ENCODE measurements around the gene ANKRD11.
A peak's percentile ranks its signal among the peaks of the same experiment; 100 is the strongest.

Gene ANKRD11

DNA sequence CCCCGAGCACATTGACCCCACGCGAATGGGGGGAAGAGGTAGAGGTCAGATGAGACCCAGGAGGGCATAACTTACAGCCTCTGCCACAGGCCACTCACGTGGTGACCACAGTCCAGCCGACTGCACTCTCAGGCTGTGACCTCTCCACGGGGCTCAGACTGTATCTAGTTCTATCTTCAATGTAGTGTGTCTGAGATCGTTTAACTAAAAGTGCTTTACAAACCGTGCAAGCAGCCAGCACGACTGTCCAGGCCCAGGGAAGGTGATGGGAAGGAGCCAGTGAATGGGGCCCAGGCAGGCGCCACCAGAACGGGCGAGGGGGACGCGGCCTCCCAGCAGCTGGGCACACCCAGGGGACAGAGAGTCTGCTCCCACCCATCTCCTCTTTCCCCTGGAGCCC is 108.6 kb downstream of the ANKRD11 start:
- no peak for DNase-seq (ENCODE audit: low spot score)

DNA sequence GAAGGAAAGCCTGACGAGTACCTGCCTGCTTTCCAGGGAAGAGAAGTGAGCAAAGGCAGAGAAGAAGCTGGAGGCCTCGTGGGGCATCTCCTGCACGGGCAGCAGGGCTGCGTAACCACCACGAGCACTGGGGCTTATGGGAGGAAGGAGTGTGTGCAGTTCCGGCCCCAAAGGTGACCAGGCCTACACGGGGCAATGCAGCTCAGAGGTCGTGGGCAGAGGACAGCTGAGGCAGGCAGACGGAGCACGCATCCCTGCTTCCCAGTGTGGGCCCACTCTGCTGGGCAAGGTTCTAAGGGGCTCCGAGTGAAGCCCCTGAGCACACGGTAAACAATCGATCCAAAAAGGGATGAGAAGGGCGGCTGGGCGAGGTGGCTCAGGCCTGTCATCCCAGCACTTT is 109.7 kb downstream of the ANKRD11 start:
- no peak for DNase-seq (ENCODE audit: low spot score)

DNA sequence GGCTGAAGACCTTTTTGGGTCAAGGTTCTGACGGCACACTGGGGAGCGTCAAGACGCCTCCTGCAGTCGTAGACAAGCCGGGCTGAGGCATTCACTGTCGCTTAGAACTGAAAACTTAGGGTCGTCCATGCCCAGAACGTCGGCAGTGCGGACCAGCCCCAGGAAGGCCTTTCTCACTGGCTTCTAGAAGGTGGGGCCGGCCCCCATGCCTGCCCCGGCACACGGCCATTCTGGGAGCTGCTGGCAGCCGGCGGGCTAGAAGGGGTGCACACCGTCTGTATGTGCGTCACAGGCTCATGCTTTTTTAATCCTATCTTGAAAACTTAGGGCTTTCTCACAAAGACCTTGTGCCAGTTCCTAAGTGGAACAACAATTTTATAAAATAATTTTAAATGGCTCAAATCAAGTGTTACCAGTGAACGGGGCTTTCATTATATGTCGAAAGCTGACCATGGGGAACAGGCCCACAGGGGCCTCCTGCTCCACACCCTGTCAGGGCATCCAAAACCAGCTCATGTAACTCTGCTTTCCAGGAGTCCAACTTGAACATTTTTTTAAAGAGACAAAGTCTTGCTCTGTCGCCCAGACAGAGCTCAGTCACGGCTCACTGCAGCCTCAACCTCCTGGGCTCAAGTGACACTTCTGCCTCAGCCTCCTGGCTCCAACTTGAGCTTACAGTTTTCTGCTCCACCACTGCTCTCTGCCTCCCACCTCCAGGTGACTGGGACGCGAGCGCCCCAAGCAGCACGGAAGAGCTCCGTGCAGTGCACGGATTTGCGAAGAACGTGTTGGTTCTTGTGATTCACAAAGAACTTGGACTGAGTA is 111.2 kb downstream of the ANKRD11 start:
- DNase-seq (ENCODE audit: low spot score) = no peak

DNA sequence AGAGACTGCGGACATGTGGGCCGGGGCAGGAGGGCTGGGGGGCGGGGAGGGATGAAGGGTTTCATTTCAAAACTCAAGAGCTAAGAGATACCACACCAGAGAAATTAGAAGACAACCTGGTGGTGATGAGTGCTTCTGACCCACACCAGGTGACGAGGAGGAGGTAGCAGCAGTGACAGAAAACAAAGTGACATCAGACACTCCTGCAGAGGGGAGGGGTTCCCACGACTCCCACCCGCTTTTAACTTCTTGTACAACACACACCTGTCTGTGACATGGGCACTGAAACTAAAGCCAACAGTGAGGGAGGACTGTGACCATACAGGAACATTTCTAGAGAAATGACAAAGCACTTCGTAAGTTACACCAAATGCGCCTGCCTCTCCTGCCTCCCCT is 112.9 kb downstream of the ANKRD11 start:
- DNase-seq (ENCODE audit: low spot score) = no peak

DNA sequence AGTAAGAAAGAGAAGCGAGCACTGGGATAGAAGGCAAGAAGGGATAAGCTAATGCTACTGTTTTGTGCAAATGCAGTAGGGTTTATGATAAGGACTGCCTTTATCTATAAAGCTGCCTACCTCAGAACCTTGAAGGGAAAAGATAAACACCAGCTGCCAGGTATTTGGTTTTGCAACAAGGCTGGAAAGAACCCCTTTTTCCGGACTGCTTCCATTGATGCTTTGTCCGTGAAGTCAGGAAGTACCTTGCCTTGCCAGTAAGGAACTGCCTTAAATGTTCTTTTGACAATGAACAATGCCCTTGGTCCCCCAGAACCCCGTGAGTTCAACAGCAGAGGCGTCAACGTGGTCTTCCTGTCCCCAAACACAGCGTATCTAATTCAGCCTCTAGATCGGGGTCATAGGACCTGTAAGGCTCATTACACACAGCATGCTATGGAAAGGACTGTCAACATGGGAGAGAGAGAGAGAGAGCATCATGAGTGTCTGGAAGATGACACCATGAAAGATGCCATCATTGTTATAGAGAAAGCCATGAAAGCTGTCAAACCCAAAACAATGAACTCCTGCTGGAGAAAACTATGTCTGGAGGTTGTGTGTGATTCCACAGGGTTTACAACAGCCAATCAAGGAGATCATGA is 113.4 kb downstream of the ANKRD11 start:
- no peak for DNase-seq (ENCODE audit: low spot score)

DNA sequence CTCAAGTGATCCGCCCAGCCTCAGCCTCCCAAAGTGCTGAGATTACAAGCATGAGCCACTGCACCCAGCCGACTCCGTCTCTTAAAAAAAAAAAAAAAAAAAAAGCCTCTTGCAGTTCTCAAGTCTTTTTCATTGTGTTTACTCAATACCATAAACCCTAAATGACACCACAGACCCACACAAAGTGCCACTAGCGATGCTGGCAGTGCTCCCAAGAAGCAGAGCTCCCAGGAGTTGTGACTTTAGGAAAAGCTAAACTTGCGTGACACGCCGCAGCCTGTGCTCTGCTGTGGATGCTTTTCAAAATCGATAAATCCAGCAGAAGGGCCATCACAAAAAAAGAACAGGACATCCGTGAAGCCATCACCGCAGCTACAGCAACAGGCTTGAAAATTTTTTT is 114.7 kb downstream of the ANKRD11 start:
- no peak for DNase-seq (ENCODE audit: low spot score)

DNA sequence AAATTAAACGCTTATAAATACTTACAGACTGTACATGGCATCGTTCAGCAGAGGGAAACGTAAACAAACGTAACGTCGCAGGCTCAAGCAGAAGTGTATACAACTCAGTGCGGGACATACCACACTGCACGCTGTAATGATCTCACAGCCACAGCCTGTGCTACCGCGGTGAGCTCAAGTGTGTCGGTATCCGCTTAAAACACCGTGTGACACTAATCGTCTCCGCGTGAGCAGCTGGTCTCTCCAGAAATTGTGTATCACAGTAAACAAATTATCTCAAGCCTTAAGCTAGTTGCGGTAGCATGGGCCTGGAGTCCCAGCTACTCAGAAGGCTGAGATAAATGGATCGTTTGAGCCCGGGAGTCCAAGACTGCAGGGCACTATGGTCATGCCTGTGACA is 115.3 kb downstream of the ANKRD11 start:
- DNase-seq (ENCODE audit: low spot score) = no peak

DNA sequence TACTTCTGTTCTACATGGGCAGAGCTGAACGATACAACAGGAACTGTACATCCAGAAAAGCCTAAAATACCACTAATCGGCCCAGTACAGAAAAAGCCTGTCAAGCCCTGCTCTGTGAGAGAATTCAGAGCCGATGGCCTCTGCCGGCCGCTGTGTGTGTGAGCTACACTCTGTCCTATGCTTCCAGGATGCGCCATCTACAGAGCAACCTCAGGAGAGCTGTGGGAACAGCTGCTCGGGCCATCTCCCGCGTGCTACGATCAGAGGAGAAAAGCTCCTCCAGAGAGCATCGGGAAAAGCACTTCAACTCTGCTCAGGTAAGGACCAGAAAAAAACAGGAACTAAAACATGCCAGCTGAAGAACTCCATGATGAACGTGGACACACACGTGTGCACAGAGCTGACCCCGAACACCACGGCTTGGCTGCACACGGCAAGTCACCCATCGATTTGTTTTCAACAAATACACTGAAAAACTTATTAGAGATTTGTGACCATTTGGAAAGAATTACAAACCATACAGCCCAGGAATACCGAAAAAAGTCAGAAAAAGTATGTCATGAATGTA is 115.9 kb downstream of the ANKRD11 start:
- DNase-seq (ENCODE audit: low spot score) = no peak

DNA sequence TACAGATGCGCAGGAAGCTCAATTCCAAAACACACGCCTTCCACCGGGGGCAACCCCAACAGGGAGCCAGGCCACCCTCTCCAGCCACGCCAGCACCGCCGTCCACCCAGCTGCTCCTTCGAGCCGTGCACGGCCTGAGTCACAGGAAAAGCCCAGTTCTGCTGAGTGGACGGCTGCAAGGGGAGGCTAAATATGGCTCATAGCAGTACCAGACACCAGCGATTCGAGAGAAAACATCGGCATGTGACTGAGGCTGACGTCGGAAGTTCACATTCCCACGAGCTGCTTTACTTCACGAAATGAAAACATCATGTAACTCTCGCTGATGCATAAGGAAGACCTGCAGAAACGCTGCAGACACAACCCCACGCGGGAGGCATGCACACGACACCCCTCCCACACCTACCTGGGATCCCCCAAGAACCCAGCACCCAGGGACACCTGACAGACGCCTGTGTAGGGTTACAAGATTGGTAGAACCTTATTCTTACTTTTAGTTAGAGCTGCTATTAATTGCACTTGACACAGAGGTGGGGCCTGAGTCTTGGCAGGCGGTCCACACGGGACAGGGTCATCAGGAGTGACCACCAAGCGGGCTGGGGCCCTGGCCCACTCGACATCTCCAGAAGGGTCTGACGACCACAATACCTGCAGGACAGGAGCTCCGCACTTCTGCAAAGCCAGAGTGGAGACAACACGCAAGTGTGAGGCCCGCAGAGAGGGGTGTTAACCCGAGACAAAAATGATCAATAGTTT is 116.8 kb downstream of the ANKRD11 start:
- DNase-seq (ENCODE audit: low spot score) = no peak

DNA sequence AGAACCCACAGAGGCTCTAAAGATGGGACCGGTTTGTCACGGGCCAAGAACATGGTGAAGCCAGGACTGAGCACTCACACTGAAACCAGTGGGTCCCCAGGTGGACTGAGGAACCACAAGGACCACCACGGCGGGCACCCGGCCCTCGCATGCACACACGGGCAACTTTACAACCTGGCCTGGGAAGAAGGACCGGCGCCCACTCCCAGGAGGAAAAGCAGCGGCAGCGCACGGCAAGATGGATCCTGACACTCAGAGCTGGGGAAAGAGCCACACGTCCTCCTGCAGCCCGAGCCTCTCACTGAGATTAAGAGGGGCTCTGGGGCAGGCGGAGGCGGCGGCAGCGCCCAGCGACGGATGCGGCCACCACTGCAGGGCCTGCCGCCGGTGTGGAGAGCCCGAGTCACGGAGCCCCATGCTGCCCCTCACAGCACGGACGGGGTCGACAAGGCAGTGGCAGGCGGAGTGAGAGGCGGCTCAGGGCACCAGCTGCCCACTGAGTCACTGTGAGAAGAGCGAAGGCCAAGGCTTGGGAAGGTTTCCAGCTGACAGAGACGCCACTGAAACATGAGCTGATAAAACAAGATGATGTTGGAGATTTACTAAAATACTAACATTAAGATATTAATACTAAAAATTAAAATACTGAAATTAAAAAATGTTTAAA is 118.3 kb downstream of the ANKRD11 start:
- no peak for DNase-seq (ENCODE audit: low spot score)

DNA sequence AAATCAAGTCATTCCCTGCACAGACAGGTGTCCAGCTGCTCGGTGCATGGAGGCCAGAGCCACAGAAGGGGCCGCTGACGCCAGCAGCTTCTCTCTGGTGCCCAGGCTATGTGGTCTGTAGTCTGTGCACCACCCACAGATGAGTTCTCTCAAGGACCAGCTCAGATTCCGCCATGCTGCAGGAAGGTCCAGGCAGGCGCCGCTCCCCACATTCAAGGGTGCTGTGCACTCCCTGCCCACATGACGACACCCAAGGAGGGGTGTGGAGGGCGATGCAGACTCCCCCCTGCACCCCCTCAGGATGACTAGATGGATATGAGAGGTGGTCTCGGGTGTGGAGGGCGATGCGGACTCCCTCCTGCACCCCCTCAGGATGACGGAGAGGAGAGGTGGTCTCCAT is 119.0 kb downstream of the ANKRD11 start:
- DNase-seq (ENCODE audit: low spot score) = no peak

DNA sequence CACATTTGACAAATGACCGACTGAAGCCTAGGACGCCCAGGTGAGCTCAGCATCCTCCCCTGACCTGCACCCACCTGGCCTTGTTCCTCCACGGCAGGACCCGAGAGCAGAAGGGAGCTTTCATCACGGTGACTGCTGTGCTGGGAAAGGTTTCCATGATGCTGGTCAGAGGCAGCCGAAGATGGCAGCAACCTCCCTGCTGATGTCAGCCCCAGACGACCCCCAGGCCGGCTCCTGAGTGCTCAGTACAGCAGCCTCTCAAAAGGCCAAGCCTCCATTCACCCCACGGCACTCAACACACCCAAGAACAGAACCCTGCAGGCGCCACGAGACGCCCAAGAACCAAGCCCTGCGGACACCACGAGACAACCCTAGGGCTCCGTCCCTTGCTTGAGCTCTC is 119.8 kb downstream of the ANKRD11 start:
- no peak for DNase-seq (ENCODE audit: low spot score)

DNA sequence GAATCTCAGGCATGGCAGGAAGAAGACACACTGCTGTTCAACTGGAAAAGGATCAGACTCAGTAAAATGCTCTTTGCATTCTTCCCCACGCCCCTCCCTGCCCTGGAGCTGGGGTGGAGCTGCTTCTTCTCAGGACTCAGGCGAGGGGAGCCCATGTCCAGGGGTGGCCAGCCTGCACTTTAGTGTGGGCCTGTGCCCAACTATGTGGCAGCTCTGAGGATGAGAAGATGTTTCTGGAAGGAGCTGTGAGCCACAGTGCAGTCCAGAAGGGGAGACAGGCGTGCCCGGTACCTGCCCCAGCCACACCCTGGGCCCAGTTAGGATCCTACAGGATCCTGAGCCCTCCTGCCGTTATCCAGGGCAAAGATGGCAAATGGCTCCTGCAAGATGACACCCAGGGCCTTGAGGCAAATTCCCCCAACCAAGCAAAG is 120.3 kb downstream of the ANKRD11 start:
- DNase-seq (ENCODE audit: low spot score) = peak; percentile 32

DNA sequence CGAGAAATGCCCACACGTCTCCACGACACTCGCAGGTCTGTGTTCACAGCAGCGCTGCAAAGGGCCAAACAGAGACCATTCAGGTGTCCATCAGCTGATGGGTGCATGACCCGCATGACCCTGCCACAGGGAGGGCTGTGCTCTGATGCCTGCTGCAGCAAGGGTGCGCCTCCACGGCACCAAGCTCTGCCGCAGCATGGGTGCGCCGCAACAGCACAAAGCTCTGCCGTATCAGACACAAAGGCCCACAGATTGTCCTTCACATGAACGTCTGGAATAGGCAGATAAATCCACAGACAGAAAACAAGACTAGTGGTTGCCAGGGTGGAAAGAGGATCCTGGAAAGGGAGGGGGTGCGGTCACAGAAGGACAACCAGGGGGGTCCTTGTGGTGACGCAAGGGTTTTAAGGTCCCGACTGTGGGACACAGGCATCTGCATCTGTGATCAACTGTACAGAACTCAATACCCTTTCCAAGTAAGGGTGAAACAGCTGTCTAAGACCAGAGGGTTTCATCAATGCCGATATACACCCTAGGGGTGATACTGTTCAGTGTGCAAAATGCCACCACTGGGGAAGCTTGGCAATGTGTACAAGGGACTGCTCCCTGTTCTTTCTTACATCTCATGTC is 121.0 kb downstream of the ANKRD11 start:
- DNase-seq (ENCODE audit: low spot score) = no peak

DNA sequence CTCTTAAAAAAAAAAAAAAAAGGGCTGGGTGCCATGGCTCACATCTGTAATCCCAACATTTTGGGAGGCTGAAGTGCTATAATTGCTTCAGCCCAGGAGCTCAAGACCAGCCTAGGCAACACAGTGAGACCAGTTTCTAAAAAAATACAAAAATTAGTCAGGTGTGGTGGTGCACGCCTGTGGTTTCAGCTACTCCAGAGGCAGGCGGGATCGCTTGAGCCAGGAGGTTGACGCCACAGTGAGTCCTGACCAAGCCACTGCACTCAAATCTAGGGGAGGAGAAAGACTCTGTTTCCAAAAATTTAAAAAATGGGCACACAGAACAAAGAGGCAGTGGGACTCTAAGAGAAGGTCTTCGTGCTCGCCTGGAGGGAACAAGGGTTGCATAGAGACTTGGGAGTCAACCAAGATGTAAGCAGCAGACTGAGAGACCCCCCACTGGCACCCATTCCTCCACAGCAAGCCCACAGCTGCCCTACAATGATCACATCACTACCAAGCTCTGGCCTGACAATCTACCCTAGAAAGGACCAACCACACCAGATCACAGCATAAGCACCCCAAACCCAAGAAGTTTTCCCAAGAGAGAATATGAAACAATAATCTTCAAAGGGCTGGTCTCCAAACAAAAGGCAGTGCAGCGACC is 121.6 kb downstream of the ANKRD11 start:
- DNase-seq (ENCODE audit: low spot score) = no peak

DNA sequence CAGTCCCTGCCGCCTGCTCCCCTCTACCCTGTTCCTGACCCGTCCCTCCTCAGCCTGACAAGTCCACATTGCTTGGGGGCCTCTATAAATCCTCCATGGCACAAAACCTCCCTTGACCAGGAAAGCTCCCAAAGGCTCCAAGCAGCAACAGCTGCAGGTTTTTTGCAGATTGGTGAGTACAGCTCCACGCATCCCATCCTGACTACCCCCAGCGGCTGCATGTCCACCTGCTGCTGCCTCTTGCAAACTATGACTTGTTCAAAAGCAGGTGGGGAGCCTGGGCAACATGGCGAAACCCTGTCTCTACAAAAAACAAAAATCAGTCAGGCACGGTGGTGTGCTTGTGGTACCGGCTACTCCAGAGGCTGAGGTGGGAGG is 122.8 kb downstream of the ANKRD11 start:
- no peak for DNase-seq (ENCODE audit: low spot score)

DNA sequence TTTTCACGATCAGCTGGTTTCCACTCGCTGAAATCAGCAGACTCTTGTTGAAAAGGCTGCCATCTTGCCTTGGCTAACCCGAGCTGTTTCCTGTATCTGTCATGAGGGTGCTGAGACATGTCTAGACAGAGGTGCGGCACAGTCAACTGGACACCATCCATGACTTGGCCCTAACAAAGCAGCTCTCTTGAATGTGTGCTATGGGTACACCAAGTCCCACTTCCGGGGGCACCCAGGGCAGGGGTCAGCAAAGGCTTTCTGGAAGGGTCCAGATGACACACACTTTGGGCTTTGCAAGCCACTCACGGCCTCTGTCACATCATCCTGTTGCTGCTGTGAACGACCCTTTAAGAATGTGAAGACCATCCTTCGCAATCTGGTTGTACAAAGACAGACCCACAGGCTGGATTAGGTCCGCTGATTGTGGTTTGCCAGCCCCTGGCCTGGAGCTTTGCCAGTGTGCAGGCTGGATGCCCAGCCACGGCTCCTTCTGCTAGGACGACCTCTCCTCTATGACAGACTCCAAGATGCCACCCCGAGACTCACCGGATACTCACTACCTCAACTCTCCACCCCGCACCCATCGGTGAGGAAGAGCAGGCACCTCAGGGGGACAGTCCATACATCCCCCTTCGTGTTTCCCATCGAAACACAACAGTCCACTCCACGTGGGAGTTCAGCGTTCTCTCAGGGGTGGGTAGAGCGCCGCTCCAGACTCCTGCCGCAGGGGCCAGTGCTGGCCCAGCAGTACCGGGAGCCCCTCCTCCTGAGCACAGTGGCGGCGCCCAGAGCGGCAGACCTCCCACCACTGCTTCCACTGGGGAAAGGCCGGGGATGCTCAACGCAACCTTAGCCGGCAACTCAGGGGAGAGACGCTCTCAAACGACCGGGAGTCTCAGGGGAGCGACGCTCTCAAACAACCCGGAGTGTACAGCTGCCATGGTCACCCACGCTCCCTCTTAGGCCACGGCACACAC is 123.5 kb downstream of the ANKRD11 start:
- DNase-seq (ENCODE audit: low spot score) = no peak

DNA sequence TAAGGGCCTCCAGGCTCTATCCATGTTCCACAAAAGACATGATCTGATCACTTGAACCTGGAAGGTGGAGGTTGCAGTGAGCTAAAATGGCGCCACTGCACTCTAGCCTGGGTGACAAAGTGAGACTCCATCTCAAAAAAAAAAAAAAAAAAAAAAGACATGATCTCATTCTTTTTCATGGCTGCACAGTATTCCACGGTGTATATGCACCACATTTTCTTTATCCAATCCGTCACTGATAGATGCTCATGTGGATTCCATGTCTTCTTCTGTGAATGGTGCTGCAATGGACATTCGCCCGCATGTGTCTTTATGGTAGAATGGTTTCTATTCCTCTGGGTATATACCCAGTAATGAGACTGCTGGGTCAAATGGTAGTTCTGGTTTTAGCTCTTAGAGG is 124.4 kb downstream of the ANKRD11 start:
- no peak for DNase-seq (ENCODE audit: low spot score)

DNA sequence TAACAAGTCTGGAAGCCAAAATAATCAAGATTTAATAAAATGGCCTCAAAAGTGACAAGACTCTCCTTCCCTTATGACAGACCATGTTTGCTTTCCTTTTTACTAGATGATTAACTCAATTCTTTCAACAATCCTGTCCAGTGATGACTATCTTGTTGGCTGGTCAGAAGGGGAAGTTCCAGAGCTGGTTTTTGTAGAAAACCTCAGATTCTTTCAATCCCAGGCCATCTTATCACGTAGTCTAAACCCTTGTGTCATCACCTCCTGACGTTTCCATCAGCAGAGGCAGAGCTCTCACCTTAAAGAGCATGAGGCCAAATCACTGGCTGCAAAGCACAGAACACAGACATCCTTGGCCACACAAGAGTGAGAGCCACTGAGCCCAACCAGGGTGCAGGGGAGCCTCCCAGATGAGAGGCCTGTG is 125.3 kb downstream of the ANKRD11 start:
- DNase-seq (ENCODE audit: low spot score) = no peak

DNA sequence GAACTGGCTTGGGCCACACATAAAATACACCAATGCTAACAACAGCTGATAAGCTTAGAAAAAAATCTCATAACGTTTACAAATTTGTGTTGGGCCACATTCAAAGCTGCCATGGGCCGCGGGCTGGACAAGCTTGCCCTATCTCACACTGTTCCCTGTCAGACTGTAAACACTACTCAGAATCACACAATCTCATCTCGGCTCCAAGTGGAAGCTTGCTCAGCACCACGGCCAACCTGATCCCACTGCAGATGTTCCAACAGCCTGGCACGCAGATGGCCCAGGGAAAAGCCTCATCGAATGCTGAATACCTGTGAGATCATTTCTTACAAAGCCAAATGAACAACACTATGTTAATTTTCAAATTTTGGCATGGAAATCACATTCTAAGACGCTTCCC is 125.8 kb downstream of the ANKRD11 start:
- DNase-seq (ENCODE audit: low spot score) = no peak

Measured in LoVo (cell line).